Skeletal muscle satellite cell (primary cell): ENCODE data around the gene EML1.

Source experiments
- H3K27me3 ChIP-seq: 2 replicates; pipeline ENCODE4 v1.7.0; 2013; ENCODE audit warnings: low read length; ENCODE audit not compliant: control insufficient read depth, insufficient read depth
- H3K36me3 ChIP-seq: 2 replicates; pipeline ENCODE4 v1.7.0; 2013; ENCODE audit warnings: mild to moderate bottlenecking, control low read depth, low read length; ENCODE audit not compliant: insufficient read depth
- H3K4me1 ChIP-seq: 2 replicates; pipeline ENCODE4 v1.7.0; 2013; ENCODE audit warnings: low read length; ENCODE audit not compliant: control insufficient read depth, insufficient read depth
- H3K4me2 ChIP-seq: 2 replicates; pipeline ENCODE4 v1.7.0; 2013; ENCODE audit warnings: mild to moderate bottlenecking, low read length
- H3K4me3 ChIP-seq: 2 replicates; pipeline ENCODE4 v1.7.0; 2013; ENCODE audit warnings: low read length
- H3K9ac ChIP-seq: 2 replicates; pipeline ENCODE4 v1.7.0; 2013; ENCODE audit warnings: mild to moderate bottlenecking, low read depth, low read length, moderate library complexity
- H3K9me3 ChIP-seq: replicated peaks from 2 replicates; pipeline ENCODE4 v1.7.0; 2013; ENCODE audit warnings: mild to moderate bottlenecking, control low read depth, low read length

EML1 gene

DNA sequence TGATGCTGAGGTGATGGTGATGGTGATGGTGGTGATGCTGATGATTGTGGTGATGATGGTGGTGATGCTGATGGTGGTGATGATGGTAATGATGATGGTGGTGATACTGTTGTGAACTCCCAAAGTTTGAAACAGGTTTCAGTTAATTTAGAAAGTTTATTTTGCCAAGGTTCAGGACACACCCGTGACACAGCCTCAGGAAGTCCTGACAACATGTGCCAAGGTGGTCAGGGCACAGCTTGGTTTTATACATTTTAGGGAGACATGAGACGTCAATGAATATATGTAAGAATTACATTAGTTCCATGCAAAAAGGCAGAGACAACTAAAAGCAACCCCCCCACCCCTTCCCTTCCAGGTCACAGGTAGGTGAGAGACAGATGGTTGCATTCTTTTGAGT is 159.2 kb downstream of the EML1 start:
- H3K4me2 ChIP-seq, result no peak overlapping the region
- H3K9ac ChIP-seq, result no peak overlapping the region
- no peaks in the 10 kb centered on the region for H3K36me3 ChIP-seq
- H3K9me3 ChIP-seq, result no peaks in the 10 kb centered on the region
- peaks cover 34% of the 10 kb centered on the region for H3K27me3 ChIP-seq
- no peaks in the 10 kb centered on the region for H3K4me1 ChIP-seq
- no peak overlapping the region for H3K4me3 ChIP-seq

DNA sequence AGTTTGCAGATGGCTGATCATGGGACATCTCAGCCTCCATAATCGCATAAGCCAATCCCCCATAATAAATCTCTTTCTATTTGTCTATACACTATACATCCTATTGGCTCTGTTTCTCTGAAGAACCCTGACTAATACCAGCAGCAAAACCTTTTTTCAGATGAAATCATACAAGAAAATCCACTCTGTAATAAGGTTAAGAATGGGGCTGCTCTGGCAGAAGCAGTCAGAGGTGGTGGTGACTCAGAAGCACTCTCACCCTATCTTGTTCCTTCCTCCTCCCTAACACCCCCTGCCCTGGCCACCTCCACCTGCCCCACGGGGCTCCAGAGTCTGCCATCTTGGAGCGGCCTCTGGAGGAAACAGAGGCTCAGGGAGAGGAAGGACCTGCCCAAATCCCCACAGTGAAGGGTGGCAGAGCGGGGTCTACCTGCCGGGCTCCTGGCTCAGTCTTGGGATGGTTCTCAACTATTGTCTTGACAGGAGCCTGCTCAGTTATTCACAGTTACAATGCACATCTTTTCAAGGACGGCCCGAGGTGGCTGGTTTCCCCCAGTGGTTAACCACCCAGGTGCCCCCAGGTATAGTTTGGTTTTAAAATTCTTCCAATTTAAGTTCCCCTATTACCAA is 162.7 kb downstream of the EML1 start:
- Histone ChIP-seq H3K4me1 (no peaks in the 10 kb centered on the region), H3K9ac (no peak overlapping the region), H3K4me3 (no peak overlapping the region), H3K9me3 (no peaks in the 10 kb centered on the region), H3K4me2 (no peak overlapping the region), H3K27me3 (peaks cover 43% of the 10 kb centered on the region), H3K36me3 (no peaks in the 10 kb centered on the region)

DNA sequence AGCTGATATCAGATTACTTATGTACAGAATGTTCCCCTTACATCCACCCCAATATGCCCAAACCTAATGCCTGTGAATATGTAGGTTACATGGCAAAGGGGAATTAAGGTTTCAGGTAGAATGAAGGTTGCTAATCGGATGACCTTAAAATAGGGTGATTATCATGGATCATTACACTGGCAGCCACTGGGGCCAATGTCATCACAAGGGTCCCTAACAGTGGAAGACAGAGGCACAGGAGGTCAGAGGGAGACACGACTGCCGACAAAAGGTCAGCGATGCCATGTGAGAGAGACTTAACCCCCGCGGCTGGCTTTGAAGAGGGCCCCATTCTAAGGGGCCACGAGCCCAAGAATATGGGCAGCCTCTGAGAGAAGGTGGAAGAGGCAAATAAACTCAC is 165.2 kb downstream of the EML1 start:
- peaks cover 43% of the 10 kb centered on the region for H3K27me3 ChIP-seq
- H3K4me2 ChIP-seq, result no peak overlapping the region
- no peak overlapping the region for H3K4me3 ChIP-seq
- no peaks in the 10 kb centered on the region for H3K9me3 ChIP-seq
- no peaks in the 10 kb centered on the region for H3K36me3 ChIP-seq
- no peaks in the 10 kb centered on the region for H3K4me1 ChIP-seq
- no peak overlapping the region for H3K9ac ChIP-seq

DNA sequence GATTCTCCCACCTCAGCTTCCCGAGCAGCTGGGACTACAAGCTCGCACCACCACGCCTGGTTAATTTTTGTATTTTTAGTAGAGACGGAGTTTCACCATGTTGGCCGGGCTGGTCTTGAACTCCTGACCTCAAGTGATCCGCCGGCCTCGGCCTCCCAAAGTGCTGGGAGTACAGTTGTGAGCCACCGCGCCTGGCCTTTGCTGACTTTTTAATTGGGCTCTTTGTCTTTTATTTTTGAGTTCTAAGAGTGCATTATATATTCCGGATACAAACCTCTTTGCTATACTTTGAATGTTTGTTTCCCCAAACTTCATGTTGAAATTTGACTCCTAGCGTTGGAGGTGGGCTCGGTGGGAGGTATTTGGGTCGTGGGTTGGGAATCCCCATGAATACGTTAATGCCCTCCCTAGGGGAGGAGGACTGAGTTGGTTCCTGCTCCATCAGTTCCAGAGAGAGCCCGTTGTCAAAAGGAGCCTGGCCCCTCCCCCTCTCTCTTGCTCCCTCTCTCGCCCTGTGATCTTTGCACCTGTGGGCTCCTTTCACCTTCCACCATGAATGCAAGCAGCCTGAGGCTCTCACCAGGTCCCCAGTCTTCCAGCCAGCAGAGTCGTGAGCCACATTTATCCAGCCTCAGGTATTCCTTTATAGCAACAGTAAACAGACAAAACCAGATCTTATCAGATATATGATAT is 168.8 kb downstream of the EML1 start:
- Histone ChIP-seq H3K4me1 (no peaks in the 10 kb centered on the region), H3K9me3 (no peaks in the 10 kb centered on the region), H3K4me2 (no peak overlapping the region), H3K27me3 (peaks cover 29% of the 10 kb centered on the region), H3K9ac (no peak overlapping the region), H3K36me3 (no peaks in the 10 kb centered on the region), H3K4me3 (no peak overlapping the region)

DNA sequence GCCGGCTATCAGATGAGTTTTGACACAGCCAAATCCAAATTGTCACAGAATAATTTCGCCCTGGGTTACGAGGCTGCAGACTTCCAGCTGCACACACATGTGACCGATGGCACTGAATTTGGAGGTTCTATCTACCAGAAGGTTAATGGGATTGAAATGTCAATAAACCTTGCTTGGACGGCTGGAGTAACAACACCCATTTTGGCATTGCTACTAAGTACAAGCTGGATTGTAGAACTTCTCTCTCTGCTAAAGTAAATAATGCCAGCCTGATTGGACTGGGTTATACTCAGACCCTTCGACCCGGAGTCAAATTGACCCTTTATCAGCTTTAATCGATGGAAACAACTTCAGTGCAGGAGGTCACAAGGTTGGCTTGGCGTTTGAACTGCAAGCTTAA is 171.8 kb downstream of the EML1 start:
- Histone ChIP-seq H3K4me1 (peaks cover 20% of the 10 kb centered on the region), H3K27me3 (peaks cover 16% of the 10 kb centered on the region), H3K9me3 (no peaks in the 10 kb centered on the region), H3K36me3 (no peaks in the 10 kb centered on the region), H3K9ac (no peak overlapping the region), H3K4me3 (no peak overlapping the region), H3K4me2 (no peak overlapping the region)

DNA sequence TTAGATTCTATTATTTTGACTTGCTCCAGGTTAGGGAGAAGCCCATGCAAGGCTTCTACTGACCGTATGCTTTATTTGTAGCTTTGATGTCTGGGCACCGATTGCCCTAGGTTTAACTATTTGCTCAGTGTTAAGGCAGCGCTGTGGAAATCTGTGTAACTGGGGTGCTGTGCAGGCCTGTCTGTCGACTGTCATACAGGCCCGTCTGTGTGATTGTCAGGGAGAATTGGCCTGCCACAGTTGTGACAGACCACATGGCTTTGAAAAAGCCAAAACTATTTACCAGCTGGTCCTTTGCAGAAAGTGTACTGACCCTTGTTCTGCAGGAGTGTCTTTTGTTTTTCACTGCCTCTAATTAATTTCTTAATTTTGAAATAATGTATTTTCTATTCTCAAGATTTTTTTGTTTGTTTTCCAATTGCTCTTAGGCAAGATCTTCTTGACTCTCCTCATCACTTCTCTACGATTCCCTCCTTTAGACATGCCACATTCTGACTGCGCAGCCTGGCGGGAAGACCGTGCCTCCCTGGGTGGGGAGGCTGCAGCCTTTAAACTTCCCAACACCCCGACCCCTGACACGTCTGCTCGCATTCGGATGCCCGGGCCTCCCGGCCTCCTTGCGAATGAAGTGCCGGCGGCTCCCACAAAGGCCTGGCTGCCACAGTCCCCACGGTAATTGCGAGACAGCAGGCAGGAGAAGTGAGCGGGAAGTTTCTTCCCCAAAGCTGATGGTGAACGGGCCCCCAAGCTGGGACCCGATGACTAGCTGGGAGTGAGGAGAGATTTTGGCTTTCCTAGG is 173.0 kb downstream of the EML1 start:
- H3K9ac ChIP-seq, result no peak overlapping the region

DNA sequence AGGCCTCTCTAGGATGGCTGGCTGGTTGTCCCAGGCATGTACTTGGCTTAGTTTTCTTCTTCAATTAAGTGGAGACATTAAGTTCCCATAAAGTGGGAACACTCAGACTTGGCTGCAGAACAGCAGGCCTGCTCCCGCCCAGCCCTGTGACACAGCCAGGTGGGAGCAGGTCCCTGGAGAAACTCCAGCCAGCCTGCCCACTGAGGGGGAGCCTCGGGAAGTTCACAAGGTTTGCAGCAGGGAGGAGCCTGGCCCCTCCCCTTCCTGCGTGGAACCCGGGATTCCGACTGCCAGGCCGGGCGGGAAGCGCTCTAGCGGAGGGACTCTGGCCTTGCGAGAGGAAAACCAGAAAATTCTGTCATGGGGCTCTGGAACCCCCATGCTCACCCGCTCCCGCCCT is 173.7 kb downstream of the EML1 start:
- Histone ChIP-seq H3K9ac (no peak overlapping the region), H3K27me3 (peaks cover 11% of the 10 kb centered on the region), H3K4me2 (no peak overlapping the region), H3K4me1 (peaks cover 23% of the 10 kb centered on the region), H3K9me3 (no peaks in the 10 kb centered on the region), H3K4me3 (no peak overlapping the region), H3K36me3 (no peaks in the 10 kb centered on the region)

More for the DNA sequence above, 173.0 kb downstream of the EML1 start:
- Histone ChIP-seq H3K27me3 (peaks cover 11% of the 10 kb centered on the region), H3K4me3 (no peak overlapping the region), H3K9me3 (no peaks in the 10 kb centered on the region), H3K4me1 (peaks cover 23% of the 10 kb centered on the region), H3K4me2 (no peak overlapping the region), H3K36me3 (no peaks in the 10 kb centered on the region)

DNA sequence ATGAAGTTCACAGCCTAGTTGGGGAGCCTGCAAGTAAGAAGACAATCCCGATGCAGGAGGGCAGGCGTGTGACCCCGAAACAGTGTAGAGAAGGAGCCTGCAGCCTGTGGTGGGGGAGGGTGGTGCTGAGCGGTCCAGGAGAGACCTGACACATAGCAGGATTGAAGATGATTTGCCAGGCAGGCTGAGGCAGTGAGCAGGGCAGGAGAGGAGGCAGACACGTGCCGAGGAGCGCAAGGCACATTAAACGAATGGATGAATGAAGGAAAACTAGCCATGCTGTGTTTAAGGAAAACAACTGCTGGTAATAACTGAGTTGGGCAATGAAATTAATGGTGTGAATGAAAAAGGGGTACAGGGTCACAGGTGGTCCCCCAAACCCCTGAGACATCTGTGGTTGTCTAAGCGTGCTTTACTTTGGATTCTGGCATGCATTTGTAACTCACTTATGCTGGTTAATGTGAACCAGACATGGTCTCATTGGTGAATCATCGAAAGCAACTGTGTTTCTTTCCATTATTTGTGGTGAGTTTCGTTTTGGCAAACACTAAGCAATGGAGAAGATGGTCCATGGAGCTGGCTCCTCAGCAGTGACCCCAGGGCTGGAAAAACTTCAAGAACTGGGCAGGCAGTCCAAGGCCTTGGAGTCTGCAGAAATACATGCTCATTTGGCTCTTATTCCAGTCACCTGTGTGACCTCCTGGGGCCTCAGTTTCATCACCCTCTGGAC is 175.1 kb downstream of the EML1 start:
- no peaks in the 10 kb centered on the region for H3K9me3 ChIP-seq

DNA sequence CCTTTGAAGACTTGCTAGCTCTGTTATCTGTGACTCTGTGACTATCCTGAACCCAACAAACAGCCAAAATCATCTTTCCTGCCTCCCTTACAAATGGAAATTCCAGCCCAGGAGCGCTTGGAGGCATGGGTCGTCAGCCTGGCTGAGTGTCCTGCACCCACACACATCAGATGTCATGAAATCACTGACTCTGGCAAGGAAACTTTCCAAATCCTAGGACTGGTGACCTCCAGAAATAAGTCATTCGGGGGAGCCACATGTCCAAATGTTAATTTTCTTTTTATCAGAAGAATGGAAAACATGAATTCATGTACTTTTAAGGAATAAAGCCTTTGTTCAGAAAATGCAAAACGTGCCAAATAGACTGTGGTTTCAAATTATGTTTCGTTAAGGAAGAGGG is 175.7 kb downstream of the EML1 start:
- Histone ChIP-seq H3K9me3 (no peaks in the 10 kb centered on the region), H3K27me3 (peaks cover 8% of the 10 kb centered on the region), H3K4me3 (peak overlapping the region; percentile 19), H3K9ac (no peak overlapping the region), H3K4me1 (peaks cover 28% of the 10 kb centered on the region), H3K4me2 (peak overlapping the region; percentile 69), H3K36me3 (no peaks in the 10 kb centered on the region)

More for the DNA sequence above, 175.1 kb downstream of the EML1 start:
- Histone ChIP-seq H3K9ac (no peak overlapping the region), H3K36me3 (no peaks in the 10 kb centered on the region), H3K4me2 (peak overlapping the region; percentile 69), H3K4me1 (peaks cover 28% of the 10 kb centered on the region), H3K27me3 (peaks cover 8% of the 10 kb centered on the region), H3K4me3 (peak overlapping the region; percentile 19)

DNA sequence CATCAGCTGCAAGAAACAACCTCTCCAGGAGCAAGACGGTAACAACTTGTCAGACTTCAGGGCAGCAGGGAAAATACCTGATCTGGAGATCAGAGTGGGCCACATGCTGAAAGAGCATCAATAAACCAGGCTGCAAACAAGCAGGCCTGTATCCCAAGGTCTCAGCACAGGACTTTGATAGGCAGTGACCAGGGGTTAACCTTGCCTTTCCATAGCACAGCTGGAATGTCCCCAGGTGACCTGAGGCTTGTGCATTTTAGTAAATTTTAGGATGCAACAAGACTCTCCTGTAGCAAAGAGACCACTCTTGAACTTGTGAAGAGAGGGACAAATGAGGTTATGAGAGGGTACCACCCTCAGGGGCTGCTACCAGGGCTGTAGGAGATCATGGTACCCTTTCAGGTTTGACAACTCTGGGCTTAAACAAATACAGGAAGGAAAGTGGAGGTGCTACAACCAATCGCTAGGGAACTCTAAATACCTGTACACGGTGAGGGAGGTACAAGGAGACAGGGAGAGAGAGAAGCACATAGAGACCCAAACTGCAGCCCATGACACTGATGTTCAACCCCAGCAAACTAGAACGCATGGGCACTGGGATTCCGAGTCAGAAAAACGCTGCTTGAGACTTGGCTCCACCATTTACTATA is 176.6 kb downstream of the EML1 start:
- no peaks in the 10 kb centered on the region for H3K36me3 ChIP-seq
- no peak overlapping the region for H3K4me2 ChIP-seq
- no peak overlapping the region for H3K4me3 ChIP-seq
- H3K4me1 ChIP-seq, result peaks cover 28% of the 10 kb centered on the region
- no peak overlapping the region for H3K9ac ChIP-seq
- H3K9me3 ChIP-seq, result no peaks in the 10 kb centered on the region
- H3K27me3 ChIP-seq, result peaks cover 3% of the 10 kb centered on the region
